GM18498 (cell line): Measurements from ENCODE around the gene CHN2.

Source experiments
- ATAC-seq: cut with Tn5 transposase; IDR thresholded peaks from one replicate; pipeline ENCODE4 v1.9.1; 2021; ENCODE audit warnings: mild to moderate bottlenecking, moderate library complexity; ENCODE audit not compliant: unreplicated experiment

Gene CHN2

GRCh38 chr7:29194594-29195427 lies at the start of gene CHN2:
Gene CHN2, plus strand, starts transcription at chr7:29194775.
- ATAC-seq: peak; percentile 52

DNA sequence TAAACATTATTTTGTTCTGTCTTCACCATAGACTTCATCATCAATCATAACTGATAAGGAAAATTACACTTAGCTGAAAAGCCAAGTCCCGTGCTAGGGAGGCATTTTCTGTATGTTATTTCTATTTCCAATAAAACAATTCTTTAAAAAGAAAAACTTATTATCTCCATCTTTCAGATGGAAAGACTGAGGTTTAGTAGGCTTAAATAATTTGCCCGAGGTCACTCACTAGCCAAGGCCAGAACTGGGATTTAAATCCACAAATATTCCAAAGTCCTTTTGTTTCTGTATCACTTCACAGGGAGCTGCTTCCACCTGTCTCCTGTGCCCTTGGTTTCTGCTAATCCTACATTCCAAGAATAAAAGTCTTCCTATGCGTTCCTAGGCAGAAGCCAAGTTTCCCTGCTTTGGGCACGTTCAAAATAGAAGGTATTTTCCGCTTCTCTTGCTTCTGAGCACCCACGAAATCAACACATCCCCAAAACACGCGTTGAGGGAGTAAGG lies 49.0 kb upstream of the CHN2 start:
- no peak for ATAC-seq

- no peak for ATAC-seq
Observed at GRCh38 chr7:29146057-29146706, 48.4 kb upstream of the CHN2 start, which contains the start of gene CPVL. Gene CPVL, minus strand, starts transcription at chr7:29146537. Its CDS starts 25,476 bp downstream, at chr7:29121061.

DNA sequence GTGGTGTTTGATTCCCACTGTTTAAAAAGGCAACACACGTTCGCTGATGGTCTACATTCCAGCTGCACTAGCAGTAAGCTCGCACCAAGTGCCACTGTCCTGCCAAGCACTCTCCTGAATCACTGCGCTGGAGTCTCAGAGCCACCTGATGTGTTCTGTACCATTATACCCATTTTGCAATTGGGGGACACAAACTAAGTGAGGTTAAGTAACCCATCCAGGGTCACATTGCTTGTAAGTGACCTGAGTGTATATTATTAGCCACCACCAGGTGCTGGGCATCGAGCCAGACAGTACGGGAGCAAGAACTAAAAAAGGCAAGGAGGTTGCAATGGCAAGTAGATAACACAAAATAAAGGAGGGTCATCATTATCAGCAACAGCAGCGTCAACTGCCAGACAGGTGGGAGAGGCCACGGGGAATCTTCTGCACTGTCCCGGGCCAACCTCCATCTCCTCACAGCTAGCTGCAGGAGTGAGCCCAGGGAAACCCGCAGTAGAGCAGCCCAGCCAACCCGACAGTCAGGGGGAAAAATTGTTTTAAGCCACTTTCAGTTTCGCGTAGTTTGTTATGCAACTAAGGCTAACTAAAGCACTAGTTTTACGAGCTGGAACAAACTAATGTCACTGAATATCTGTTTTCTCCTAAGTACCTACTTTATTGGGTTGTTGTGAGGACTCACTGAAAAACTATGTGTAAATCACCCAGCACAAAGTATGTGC lies 47.5 kb upstream of the CHN2 start:
- no peak for ATAC-seq

DNA sequence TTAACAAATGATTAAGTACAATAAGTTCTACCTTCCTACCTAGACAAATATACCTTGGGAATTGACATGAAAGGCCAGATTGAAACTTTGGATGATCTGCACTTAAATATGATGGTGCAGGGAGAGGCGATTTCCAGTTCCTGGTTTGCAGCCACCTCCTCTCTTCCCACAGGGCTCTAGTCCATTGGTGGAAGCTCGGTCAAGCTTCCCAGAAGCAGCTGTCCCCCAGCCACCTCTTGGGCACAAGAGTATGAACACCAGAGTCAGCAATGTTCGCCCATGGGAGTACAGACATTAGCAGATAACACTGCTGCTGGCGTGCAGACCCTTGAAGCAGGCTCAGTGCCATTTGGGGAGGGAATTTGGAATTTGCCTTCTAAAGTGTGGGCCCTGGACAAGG lies 46.8 kb upstream of the CHN2 start:
- ATAC-seq: no peak

DNA sequence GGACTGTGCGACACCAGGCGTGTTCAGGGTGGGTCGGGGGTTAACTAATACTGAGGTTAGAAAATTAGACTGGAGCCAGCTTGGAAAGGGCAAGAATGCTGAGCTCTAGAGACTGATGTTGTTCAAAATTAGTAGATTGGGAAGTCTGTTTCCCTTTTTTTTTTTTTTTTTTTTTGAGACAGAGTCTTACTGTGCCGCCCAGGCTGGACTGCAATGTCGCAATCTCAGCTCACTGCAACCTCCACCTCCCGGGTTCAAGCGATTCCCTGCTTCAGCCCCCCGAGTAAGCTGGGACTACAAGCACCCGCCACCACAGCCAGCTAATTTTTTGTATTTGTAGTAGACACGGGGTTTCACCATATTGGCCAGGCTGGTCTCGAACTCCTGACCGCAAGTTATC lies 45.5 kb upstream of the CHN2 start:
- ATAC-seq: no peak

GRCh38 chr7:29150856-29151255 lies 43.7 kb upstream of the CHN2 start:
- ATAC-seq: no peak

- ATAC-seq: no peak
Observed at GRCh38 chr7:29154076-29154475, 40.5 kb upstream of the CHN2 start.

- ATAC-seq: no peak
Observed at GRCh38 chr7:29156907-29157452, 37.6 kb upstream of the CHN2 start.

- no peak for ATAC-seq
Observed at GRCh38 chr7:29158795-29159423, 35.7 kb upstream of the CHN2 start.

GRCh38 chr7:29160080-29160479 lies 34.5 kb upstream of the CHN2 start:
- no peak for ATAC-seq

- ATAC-seq: no peak
Observed at GRCh38 chr7:29161231-29161630, 33.3 kb upstream of the CHN2 start.

- ATAC-seq: no peak
Observed at GRCh38 chr7:29162577-29162976, 32.0 kb upstream of the CHN2 start.

GRCh38 chr7:29163854-29164253 lies 30.7 kb upstream of the CHN2 start:
- ATAC-seq: no peak

DNA sequence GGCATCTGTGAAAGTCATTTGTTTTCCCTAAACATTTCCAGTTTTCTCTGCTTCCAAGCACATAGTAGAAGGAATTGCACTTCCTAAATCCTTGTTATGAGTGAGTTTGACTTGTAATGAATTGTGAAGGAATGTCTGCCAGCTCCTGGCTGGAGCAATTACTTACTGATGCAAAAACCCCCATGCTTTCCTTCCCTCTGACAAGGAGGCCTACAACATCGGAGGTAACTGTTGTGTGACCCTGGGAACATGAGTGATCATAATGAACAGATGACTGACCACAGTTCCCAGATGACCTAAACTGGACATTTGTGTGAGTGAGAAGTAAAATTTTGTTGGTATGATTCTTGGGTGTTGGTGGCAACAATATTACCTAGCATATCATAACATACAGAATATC lies 26.9 kb upstream of the CHN2 start:
- ATAC-seq: no peak

DNA sequence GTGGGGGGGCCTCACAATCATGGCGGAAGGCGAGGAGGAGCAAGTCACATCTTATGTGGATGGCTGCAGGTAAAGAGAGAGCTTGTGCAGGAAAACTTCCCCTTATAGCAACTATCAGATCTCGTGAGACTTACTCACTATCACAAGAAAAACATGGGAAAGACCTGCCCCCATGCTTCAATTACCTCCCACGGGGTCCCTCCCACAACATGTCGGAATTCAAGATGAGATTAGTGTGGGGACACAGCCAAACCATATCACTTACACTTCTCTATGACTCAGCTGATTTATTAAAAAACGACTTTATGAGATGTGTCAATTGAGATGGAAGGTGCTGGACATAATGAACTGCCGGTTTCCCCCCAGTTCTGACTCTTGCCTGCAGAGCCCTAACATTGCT lies 23.8 kb upstream of the CHN2 start:
- ATAC-seq: no peak

DNA sequence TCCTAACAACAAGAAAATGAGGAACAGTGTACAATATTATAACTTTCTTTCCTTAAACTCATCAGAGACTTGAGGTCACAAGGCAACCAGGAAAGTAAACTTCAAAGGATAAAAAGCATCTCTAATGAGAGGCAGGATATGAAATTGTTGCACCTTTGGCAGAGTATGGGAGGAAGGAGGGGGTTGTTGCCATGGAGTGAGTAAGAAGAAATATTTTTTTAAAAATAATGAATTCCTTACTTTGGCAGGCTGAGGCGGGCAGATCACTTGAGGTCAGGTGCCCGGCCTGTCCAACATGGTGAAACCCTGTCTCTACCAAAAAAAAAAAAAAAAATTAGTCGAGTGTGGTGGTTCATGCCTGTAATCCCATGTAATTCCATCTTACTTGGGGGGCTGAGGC lies 21.1 kb upstream of the CHN2 start:
- ATAC-seq: no peak

DNA sequence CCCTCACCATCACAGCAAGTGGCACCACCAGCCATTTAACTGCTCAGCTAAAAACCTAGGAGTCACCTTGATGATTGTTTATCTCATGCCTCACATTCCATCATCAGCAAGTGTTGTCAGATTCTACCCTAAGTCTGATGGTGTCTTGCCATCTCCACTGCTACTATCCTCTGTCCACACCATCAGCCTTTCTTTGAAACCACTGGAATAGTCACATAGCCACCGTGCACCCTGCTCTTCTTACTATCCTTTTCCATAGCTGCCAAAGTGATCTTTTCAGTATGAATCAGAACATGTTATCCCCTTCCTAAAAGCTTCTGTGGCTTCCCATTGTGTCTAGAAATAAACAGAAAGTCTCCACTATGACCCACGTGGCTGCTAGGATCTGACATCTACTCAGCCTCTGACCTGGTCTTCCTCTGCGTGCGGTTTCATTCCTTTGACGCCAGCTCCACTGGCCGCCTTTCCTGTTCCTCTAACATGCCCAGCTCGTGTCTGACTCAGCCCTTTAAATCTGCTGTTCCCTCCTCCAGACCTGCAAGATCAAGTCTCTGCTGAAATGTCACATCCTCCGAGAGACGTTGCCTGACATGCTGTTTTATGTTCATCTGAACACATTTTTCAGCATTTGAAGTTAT lies 16.5 kb upstream of the CHN2 start:
- no peak for ATAC-seq

DNA sequence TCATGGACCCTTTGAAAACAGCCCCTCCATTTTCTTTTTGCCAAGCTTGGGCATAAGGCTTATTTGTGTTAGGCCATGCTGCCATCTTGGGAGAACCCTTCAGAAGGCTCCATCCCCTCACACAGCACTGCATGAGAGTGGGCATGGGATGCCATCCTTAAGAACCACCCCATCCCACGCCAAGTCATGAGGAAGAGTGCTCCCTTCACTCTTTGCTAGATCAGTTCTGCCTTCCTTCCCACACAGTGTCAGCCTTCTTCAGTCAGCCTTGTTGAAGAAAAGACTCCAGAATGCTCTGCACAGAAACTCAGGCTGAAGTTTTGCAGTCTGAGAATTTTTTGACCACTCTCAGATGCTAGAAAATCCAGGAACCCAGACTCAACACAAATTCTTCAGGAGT lies 15.5 kb upstream of the CHN2 start:
- no peak for ATAC-seq

GRCh38 chr7:29184599-29184998 lies 10.0 kb upstream of the CHN2 start:
- ATAC-seq: no peak
